GM18873 (cell line): ENCODE data around the gene FAM229B.

Experiments used
- ATAC-seq: cut with Tn5 transposase; IDR thresholded peaks from one replicate; pipeline ENCODE4 v1.9.1; 2021; ENCODE audit warnings: mild to moderate bottlenecking, moderate library complexity, moderate number of reproducible peaks; ENCODE audit not compliant: unreplicated experiment, low FRiP score

Gene FAM229B

DNA sequence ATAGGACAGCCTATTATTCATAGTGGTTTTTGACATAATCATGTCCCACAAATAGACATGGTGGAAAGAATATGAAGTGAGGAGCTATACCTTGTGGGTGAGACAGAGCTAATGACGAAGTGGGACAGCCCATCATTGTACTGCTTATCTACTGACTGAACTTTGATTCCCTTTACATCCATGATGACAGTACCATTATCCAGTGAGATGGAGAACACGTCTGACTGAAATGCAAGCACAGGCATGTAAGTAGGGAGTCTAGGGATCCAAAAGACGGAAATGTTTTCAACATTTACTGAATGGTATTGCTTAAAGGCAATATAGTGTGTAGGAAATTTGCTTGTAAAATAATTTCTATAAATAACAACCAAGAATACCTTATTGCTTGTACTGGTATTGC, 43.5 kb downstream of the FAM229B start:
- ATAC-seq: no peak

DNA sequence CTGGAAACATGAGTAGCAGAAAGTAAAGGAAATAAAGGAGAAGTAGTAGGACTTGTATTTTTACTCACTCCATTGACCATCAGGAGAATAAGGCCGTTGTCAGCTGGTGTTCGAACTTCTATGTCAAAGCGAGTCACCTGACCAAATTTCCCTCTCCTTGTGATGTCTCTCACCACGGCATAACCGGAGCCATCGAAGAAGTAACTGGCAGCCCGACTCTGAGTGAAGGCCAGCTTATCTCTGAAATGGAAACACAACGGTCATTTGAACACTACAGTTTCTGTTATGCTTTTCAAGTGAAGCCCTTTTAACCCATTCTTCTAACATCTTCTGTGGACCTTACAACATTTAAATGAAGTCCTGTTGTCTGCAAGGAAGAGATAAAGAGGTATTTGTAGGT, 51.7 kb downstream of the FAM229B start:
- no peak for ATAC-seq

DNA sequence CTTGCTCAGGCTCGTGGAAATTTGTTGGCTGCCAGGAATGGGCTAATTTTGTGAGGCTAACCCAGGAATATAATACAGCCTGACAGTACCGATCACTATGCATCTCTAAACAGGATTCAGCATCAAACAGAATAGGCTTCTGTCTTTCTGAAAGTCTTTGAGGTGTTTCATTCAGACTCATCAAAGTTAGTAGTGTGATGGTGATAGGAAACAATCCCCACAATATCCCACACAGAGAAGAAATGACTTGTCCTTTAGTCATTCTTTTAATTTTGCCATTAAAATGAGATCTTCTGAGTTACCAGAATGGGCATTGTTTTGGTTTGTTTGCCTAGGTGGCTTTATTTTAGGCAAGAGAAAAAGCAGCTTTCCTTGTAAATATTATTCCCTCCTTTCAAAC, 54.3 kb downstream of the FAM229B start:
- no peak for ATAC-seq

DNA sequence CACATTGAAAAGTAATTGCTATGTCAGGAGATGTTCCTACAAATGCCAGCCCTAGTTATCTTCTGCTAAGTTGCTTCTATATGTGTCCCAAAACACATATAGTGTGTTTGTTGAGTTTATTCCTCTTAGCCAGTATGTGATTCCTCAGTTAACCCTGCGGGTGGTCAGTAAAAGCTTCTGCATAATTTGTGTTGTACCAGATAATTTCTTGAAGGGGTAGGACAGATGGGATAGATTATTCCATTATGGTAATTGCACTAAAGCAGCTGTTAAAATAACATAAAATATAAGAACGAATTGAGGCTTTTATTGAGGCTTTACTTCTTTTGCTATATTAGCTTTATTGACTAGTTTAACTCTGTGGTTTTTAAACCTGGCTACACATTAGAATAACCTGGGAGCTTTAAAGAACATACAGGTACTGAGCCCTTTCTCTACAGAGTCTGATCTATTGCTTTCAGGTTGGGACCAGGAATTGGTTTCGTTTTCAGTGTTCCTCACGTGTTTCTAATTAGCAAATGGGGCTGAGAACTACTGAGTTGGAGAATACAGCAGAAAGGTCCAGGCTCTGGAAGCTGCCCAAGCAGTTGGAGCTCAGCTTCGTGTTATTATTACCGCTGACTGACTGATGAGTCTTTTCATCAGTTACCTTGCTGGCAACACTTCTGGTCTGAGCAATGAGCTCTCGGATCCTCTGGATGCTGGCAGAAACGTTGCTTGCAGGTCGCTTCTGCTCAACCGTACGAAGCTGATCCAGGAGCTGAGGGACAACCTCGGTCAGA, 56.9 kb downstream of the FAM229B start:
- ATAC-seq: no peak

DNA sequence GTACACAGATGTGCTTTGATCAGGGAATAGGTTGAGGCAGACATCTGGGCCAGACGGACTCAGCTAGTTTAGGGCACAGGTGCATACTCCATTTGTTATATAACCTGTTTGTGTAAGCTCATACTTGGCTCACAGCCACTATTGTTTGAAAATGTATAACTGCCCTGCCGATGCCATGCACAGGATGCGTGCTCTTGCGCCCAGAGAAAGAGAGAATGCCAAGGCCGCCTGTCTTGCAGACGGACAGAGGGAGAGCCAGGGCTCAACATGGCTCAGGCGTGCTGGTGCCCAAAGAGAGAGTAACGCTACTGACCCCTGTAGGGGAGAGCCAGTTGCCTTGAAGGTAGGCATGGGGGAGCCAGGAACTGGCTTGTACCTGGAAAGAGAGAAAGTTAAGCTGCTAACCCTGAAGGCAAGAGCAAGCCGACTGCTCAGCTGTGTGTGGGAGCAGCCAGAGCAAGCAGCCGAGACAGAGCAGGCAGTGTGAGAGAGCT, 57.7 kb downstream of the FAM229B start:
- no peak for ATAC-seq

DNA sequence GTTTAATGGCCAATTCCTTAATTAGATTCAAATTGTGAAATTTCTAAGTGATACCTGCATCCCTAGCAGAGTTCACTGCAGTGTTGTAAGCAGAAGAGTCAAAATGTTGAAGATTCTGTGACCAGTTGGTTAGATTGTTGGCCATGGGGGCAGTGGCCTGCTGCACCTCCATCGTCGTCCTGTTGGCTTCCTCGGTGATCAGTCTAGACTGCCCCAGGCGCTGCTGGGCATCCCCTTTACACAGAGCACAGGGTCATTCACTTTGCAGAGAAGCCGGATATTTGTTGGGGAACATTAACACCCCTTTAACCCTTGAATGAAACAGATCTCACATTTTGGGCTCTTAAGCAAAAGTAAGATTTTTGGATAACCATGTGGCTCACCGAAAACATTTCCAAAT, 60.7 kb downstream of the FAM229B start:
- no peak for ATAC-seq

DNA sequence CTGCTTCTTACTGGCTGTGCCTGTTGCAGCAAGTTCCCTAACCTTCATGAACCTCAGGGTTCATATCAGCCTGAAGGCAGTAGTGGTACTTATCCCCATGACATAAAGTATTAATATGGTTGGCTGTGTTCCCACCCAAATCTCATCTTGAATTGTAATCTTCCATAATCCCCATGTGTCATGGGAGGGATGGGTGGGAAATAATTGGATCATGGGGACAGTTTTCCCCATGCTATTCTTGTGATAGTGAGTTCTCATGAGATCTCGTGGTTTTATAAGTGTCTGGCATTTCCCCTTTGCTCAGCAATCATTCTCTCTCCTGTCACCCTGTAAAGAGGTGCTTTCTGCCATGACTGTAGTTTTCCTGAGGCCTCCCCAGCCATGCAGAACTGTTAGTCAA, 61.8 kb downstream of the FAM229B start:
- no peak for ATAC-seq

DNA sequence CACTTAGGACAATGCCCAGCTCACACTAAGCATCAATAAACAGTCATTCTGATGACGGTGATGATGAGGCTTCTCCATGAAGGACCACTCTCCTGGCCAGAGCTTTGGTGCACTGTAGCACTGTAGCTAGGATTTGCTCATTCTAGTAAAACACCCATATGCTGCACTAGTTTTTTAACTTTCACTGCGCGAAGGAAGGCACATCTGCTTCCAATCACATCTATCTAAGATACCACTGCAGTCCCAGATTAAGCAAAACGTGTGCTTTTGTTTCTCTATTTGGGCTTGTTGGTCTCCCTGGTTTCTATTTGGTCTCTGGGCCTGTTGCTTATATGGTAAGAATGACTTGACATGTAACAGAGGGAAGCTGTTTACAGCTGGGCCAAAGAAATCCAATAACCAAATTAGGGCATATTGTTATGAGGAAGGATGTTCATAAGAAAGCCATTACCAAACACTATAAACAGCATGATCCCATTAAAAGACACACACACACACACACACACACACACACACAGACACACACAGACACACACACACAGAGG, 62.4 kb downstream of the FAM229B start:
- ATAC-seq: no peak

DNA sequence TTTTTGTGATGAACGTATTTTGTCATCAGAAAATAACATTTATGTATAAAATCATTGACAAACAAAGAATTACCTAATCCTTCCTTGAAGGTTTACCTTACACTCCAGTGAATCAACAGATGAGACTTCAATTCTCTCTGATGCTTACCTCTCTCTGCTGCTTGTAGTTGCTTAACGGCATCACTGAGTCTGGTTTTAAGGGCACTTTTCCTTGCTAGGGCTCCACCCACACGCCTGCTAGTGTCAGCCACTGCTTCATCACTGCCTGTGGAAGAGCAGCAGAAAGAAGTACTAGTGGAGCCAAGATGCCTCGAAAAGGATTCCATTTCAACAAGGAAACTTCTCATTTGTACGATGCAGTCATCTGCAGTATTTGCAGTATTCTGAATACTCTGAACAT, 63.0 kb downstream of the FAM229B start:
- no peak for ATAC-seq
